Measurements from ENCODE around the gene RPL32.

The RPL32 gene

GRCh38 chr3:12807066-12807465 lies 34.3 kb downstream of the RPL32 start:
- no peak for TF ChIP-seq FOXM1 (IDR thresholded peaks at IDR 0.05; ENCODE audit: borderline replicate concordance, low read depth)
- no peak for TF ChIP-seq ZBTB7A (IDR thresholded peaks at IDR 0.05; ENCODE audit: low read depth)
- no peak for TF ChIP-seq NFIC (IDR thresholded peaks at IDR 0.05)
- no peak for TF ChIP-seq CEBPB (IDR thresholded peaks at IDR 0.05)
- TF ChIP-seq TEAD4 (IDR thresholded peaks at IDR 0.05) = no peak
- TF ChIP-seq EP300 (IDR thresholded peaks at IDR 0.05; ENCODE audit: borderline replicate concordance) = no peak
- no peak for TF ChIP-seq EGR1 (IDR thresholded peaks at IDR 0.05)
- no peak for TF ChIP-seq TAF1 (IDR thresholded peaks at IDR 0.05; ENCODE audit: low read depth)
- TF ChIP-seq, protein P1, sequence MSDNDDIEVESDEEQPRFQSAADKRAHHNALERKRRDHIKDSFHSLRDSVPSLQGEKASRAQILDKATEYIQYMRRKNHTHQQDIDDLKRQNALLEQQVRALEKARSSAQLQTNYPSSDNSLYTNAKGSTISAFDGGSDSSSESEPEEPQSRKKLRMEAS (IDR thresholded peaks at IDR 0.05) = no peak
- TF ChIP-seq RAD21 (IDR thresholded peaks at IDR 0.05; ENCODE audit: low read depth) = no peak
- TF ChIP-seq YY1 (IDR thresholded peaks at IDR 0.05; ENCODE audit: low read depth) = no peak
- TF ChIP-seq REST (IDR thresholded peaks at IDR 0.05; ENCODE audit: low read depth) = no peak
- no peak for TF ChIP-seq TCF12 (IDR thresholded peaks at IDR 0.05; ENCODE audit: low read depth)
- no peak for TF ChIP-seq CREB1 (IDR thresholded peaks at IDR 0.05; ENCODE audit: low read depth)

DNA sequence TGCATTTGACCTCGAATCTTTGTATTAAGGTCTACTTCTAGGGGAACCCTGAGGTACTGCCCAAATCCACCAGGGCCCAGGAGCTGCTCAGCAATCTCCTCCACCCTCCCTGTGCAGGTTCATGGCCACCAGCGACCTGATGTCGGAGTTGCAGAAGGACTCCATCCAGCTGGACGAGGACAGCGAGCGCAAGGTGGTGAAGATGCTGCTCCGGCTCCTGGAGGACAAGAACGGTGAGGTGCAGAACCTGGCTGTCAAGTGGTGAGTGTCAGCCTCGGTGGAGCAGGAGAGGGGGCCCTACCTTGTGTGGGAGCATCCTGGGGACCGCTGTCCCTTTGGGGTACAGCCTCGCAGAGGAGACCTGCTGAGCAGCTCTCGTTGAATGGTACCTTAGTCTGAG lies 38.0 kb downstream of the RPL32 start:
- TF ChIP-seq CREB1 (IDR thresholded peaks at IDR 0.05; ENCODE audit: low read depth) (no peak), NFIC (IDR thresholded peaks at IDR 0.05) (no peak), USF1 (IDR thresholded peaks at IDR 0.05) (no peak), ZBTB7A (IDR thresholded peaks at IDR 0.05; ENCODE audit: low read depth) (no peak), TCF12 (IDR thresholded peaks at IDR 0.05; ENCODE audit: low read depth) (no peak), CEBPB (IDR thresholded peaks at IDR 0.05) (no peak)

DNA sequence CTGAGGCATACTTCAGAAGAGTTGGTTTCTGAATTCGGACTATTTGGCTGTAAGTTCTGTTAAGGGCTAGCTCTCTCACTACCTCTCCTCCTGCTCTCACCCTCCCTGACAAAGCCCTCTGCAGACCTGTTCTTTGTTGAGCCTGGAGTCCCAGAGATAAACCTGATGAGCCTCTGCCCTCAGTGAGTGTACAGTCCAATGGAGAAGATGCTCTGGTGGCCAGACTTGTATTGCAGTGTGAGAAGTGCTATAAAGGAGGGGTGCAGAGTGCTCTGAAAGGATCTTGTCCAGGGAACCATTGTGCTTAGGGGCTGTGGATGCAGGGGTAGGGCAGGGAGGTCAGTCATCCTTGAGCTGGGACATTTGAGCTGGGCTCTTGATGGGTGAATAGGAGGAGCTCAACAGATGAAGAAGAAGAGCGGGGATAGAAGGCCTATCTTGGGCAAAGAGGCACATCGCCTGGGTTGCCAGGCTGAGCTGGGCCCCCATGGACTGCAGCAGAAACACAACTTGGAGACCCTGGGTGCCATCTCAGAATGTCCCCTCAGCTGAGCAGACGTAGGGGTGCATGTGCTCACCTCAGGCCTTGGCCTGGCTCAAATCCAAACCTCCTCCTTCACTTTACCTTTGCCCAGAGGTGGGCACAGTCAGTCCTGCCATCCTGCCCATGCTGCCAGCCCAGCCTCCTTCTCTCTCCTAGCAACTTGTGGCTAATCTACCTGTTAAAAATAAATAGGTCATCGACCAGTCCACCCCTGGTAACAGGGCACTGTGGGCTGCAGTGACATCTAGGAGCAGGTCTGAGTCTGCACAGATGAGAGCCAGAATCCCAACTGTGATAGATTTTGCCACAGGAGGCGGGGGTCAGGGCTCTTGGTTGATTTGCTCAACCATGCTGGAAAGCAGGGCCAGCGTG lies 41.6 kb downstream of the RPL32 start:
- TF ChIP-seq RAD21 (IDR thresholded peaks at IDR 0.05; ENCODE audit: low read depth) (no peak), CEBPB (IDR thresholded peaks at IDR 0.05) (no peak), USF1 (IDR thresholded peaks at IDR 0.05) (no peak), REST (IDR thresholded peaks at IDR 0.05; ENCODE audit: low read depth) (no peak), EGR1 (IDR thresholded peaks at IDR 0.05) (no peak), ZBTB7A (IDR thresholded peaks at IDR 0.05; ENCODE audit: low read depth) (no peak), EP300 (IDR thresholded peaks at IDR 0.05; ENCODE audit: borderline replicate concordance) (no peak)

GRCh38 chr3:12798559-12799179 lies 42.7 kb downstream of the RPL32 start:
- TF ChIP-seq USF1 (IDR thresholded peaks at IDR 0.05) (no peak), YY1 (IDR thresholded peaks at IDR 0.05; ENCODE audit: low read depth) (no peak), TAF1 (IDR thresholded peaks at IDR 0.05; ENCODE audit: low read depth) (no peak), NFIC (IDR thresholded peaks at IDR 0.05) (no peak), EP300 (IDR thresholded peaks at IDR 0.05; ENCODE audit: borderline replicate concordance) (no peak), FOXM1 (IDR thresholded peaks at IDR 0.05; ENCODE audit: borderline replicate concordance, low read depth) (no peak)
- TF ChIP-seq, protein P1 (IDR thresholded peaks at IDR 0.05) = no peak

- TF ChIP-seq ZBTB7A (IDR thresholded peaks at IDR 0.05; ENCODE audit: low read depth) (0 out of 2 replicates have a peak, but pooled peaks have one; percentile 48), REST (IDR thresholded peaks at IDR 0.05; ENCODE audit: low read depth) (no peak)
Observed at GRCh38 chr3:12797892-12798558, 43.3 kb downstream of the RPL32 start.

Measured in Ishikawa (cell line).